PC-3 (cell line): ENCODE data around the gene CHRM5. TPM values are rescaled to one million over a fixed set of nuclear protein-coding genes. Genes with fewer than 3 reads are reported as not detected.

Source experiments
- ATAC-seq: fragments of 200-7000 bp; cut with Tn5 transposase; 2 replicates; pipeline ENCODE4 v1.9.1; 2020; ENCODE audit warnings: mild to moderate bottlenecking, moderate library complexity
- BruUV-seq: library from RNA; stranded (reverse); fragments of 400-500 nt; replicated peaks from 2 replicates; lab custom pipeline; 2021; lab: Mats Ljungman, UMichigan
- CTCF ChIA-PET: fragments of 300-600 bp; sonication (Branson Sonifier 250); formaldehyde crosslinking; loops from one replicate; lab custom pipeline; 2022; ENCODE audit warnings: antibody characterized with exemption; lab: Charles Lee
- POLR2A ChIA-PET: fragments of 300-600 bp; sonication (Branson Sonifier 250); formaldehyde crosslinking; loops from one replicate; lab custom pipeline; 2022; ENCODE audit warnings: antibody characterized with exemption; ENCODE audit not compliant: unreplicated experiment; lab: Charles Lee
- DNase-seq: peaks from one replicate; pipeline ENCODE4 v3.0.0-alpha.2; 2015
- H2AFZ ChIP-seq: fragments of 300-600 bp; sonication (generic); 2 replicates; pipeline ENCODE4 v1.6.0; 2016; ENCODE audit warnings: antibody characterized with exemption, low read length
- H3F3A ChIP-seq: fragments of 300-600 bp; sonication (generic); one replicate; pipeline ENCODE4 v1.6.0; 2017; ENCODE audit warnings: antibody characterized with exemption, low read length, control low read depth, mild to moderate bottlenecking; ENCODE audit not compliant: unreplicated experiment
- H3K27ac ChIP-seq: fragments of 300-600 bp; sonication (generic); 2 replicates; pipeline ENCODE4 v1.5.1; 2016; ENCODE audit warnings: mild to moderate bottlenecking, low read length
- H3K27me3 ChIP-seq: fragments of 300-600 bp; sonication (generic); 2 replicates; pipeline ENCODE4 v1.6.1; 2016; ENCODE audit warnings: low read length, mixed read lengths
- H3K36me3 ChIP-seq: fragments of 300-600 bp; sonication (generic); 2 replicates; pipeline ENCODE4 v1.6.1; 2016; ENCODE audit warnings: low read depth, mixed run types, low read length, mixed read lengths
- H3K4me1 ChIP-seq: fragments of 300-600 bp; sonication (generic); 2 replicates; pipeline ENCODE4 v1.5.1; 2016; ENCODE audit warnings: low read length; ENCODE audit not compliant: insufficient read depth
- H3K4me2 ChIP-seq: fragments of 300-600 bp; sonication (generic); 2 replicates; pipeline ENCODE4 v1.6.0; 2016; ENCODE audit warnings: low read length
- H3K4me3 ChIP-seq: fragments of 300-600 bp; sonication (generic); 2 replicates; pipeline ENCODE4 v1.5.1; 2016; ENCODE audit warnings: mild to moderate bottlenecking, low read length, mixed read lengths
- H3K79me2 ChIP-seq: fragments of 300-600 bp; sonication (generic); 2 replicates; pipeline ENCODE4 v1.6.1; 2017; ENCODE audit warnings: low read length, mixed read lengths
- H3K9ac ChIP-seq: fragments of 300-600 bp; sonication (generic); 2 replicates; pipeline ENCODE4 v1.6.0; 2016; ENCODE audit warnings: mild to moderate bottlenecking, low read length
- H3K9me2 ChIP-seq: fragments of 300-600 bp; sonication (generic); replicated peaks from 2 replicates; pipeline ENCODE4 v1.6.1; 2016; ENCODE audit warnings: mixed run types, low read length, mixed read lengths
- H3K9me3 ChIP-seq: fragments of 300-600 bp; sonication (generic); 2 replicates; pipeline ENCODE4 v1.6.1; 2016; ENCODE audit warnings: low read length, mixed read lengths
- H4K20me1 ChIP-seq: fragments of 300-600 bp; sonication (generic); 2 replicates; pipeline ENCODE4 v1.6.1; 2016; ENCODE audit warnings: low read length, mixed read lengths
- EZH2 ChIP-seq: fragments of 300-600 bp; sonication (generic); IDR thresholded peaks from one replicate; pipeline ENCODE4 v1.6.1; 2017; ENCODE audit warnings: antibody characterized with exemption, mild to moderate bottlenecking, low read length; ENCODE audit not compliant: unreplicated experiment
- EZH2phosphoT487 ChIP-seq: fragments of 300-600 bp; sonication (generic); IDR thresholded peaks from 2 replicates; pipeline ENCODE4 v1.6.1; 2018; ENCODE audit warnings: mild to moderate bottlenecking, antibody characterized with exemption, low read length, borderline replicate concordance
- intact Hi-C: fragments of 100-400 bp; cut with micrococcal nuclease; formaldehyde crosslinking; loops from 2 replicates; pipeline ENCODE4 v1.9.0; 2023
- total RNA-seq: library from RNA; depleted of rRNA; stranded (reverse); fragments of >200 nt; gene quantifications from 2 replicates; pipeline ENCODE4 v1.2.3, GENCODE V29; 2014
- TF ChIP-seq, protein P1 (sequence below): fragments of 300-600 bp; sonication (generic); conservative IDR thresholded peaks from 2 replicates; pipeline ENCODE4 v1.5.1; 2017; ENCODE audit warnings: antibody characterized with exemption, low read depth, mild to moderate bottlenecking, low read length

Gene CHRM5
- total RNA-seq, 1 experiment from 2014 or later = 0.04 TPM

DNA sequence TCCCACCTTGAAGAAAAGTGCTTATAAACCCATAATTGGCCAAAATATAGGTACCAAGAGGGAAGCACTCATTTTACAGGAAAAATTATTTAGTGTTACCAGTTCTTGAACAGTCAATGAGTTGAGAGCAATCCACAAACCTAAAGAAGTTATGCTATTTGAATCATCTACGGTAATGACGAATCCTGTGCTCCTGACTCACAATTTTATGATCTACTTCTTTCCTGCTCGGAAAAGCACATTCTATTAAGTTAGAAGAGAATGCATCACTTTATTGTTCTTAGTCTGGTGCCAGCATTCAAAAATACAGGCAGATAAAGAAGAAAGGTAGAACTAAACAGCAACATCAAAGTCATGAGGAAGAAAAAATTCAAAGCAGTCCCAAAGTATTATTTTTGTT lies 33.2 kb downstream of the CHRM5 start:
- Histone ChIP-seq H4K20me1 (no peaks in the 10 kb centered on the region), H3K4me2 (no peak overlapping the region), H3K9me3 (no peaks in the 10 kb centered on the region), H3K27me3 (no peaks in the 10 kb centered on the region), H3K36me3 (no peaks in the 10 kb centered on the region), H2AFZ (no peak overlapping the region), H3K9me2 (no peaks in the 10 kb centered on the region), H3K4me3 (no peak overlapping the region), H3K9ac (no peak overlapping the region), H3K4me1 (no peaks in the 10 kb centered on the region), H3K27ac (no peak overlapping the region), H3F3A (no peaks in the 10 kb centered on the region), H3K79me2 (no peaks in the 10 kb centered on the region)
- TF ChIP-seq EZH2 (no peak), EZH2phosphoT487 (no peak)
- TF ChIP-seq, protein P1, sequence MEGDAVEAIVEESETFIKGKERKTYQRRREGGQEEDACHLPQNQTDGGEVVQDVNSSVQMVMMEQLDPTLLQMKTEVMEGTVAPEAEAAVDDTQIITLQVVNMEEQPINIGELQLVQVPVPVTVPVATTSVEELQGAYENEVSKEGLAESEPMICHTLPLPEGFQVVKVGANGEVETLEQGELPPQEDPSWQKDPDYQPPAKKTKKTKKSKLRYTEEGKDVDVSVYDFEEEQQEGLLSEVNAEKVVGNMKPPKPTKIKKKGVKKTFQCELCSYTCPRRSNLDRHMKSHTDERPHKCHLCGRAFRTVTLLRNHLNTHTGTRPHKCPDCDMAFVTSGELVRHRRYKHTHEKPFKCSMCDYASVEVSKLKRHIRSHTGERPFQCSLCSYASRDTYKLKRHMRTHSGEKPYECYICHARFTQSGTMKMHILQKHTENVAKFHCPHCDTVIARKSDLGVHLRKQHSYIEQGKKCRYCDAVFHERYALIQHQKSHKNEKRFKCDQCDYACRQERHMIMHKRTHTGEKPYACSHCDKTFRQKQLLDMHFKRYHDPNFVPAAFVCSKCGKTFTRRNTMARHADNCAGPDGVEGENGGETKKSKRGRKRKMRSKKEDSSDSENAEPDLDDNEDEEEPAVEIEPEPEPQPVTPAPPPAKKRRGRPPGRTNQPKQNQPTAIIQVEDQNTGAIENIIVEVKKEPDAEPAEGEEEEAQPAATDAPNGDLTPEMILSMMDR = no peak
- no TSS peak for BruUV-seq
- CTCF ChIA-PET = no interaction called here
- POLR2A ChIA-PET = no interaction called here
- intact Hi-C loops = no loop called here
- DNase-seq = peak; percentile 34
- ATAC-seq = peak; percentile 92

DNA sequence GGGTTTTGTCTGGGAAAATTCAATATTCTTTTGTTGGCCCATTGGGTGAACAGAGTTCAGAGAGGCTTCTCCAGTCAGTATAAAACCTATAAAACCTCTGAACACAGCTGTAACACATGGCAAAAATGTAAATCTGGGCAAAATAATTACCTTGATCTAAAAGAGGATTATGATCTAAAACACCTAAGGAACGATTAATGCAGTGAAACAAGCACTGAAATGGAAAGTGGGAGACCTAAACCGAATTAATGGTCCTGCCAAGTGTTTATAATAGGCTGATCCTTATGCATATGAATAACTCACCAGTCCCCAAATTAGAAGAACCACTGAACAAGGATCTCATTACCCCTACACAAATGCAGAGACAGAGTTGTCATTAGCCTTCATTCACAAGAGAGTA lies 38.1 kb downstream of the CHRM5 start:
- no TSS peak for BruUV-seq
- Histone ChIP-seq H3K9ac (no peak overlapping the region), H3K36me3 (no peaks in the 10 kb centered on the region), H3K79me2 (no peaks in the 10 kb centered on the region), H3K27me3 (no peaks in the 10 kb centered on the region), H4K20me1 (no peaks in the 10 kb centered on the region), H3K9me3 (no peaks in the 10 kb centered on the region), H2AFZ (no peak overlapping the region), H3K27ac (no peak overlapping the region), H3K4me2 (no peak overlapping the region), H3K4me1 (no peaks in the 10 kb centered on the region), H3K4me3 (no peak overlapping the region), H3F3A (no peaks in the 10 kb centered on the region), H3K9me2 (no peaks in the 10 kb centered on the region)
- DNase-seq (no peak), ATAC-seq (no peak)
- ChIA-PET POLR2A (no interaction called here), CTCF (no interaction called here)
- TF ChIP-seq EZH2 = no peak
- no peak for TF ChIP-seq EZH2phosphoT487
- TF ChIP-seq, protein P1 = no peak
- intact Hi-C loops = no loop called here

DNA sequence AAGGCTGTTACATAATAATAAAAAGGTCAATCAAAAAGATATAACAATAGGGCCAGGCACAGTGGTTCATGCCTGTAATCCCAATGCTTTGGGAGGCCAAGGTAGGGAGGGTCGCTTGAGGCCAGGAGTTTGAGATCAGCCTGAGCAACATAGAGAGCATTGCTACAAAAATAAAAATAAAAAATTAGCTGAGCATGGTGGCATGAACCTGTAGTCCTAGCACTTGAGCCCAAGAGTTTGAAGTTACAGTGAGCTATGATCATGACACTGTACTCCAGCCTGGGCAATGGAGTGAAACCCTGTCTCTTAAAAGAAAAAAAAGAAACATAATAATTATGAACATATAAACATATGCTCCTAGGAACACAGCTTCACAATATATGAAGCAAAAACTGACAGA lies 41.4 kb downstream of the CHRM5 start:
- CTCF ChIA-PET = no interaction called here
- TF ChIP-seq, protein P1 = no peak
- TF ChIP-seq EZH2 = no peak
- Histone ChIP-seq H4K20me1 (no peaks in the 10 kb centered on the region), H3K9ac (no peak overlapping the region), H3K9me3 (no peaks in the 10 kb centered on the region), H3K36me3 (no peaks in the 10 kb centered on the region), H3K79me2 (no peaks in the 10 kb centered on the region), H3K4me3 (no peak overlapping the region), H3K4me2 (no peak overlapping the region), H3K27ac (no peak overlapping the region), H3F3A (no peaks in the 10 kb centered on the region), H3K9me2 (no peaks in the 10 kb centered on the region), H3K4me1 (no peaks in the 10 kb centered on the region), H2AFZ (no peak overlapping the region), H3K27me3 (no peaks in the 10 kb centered on the region)
- intact Hi-C loops = no loop called here
- no TSS peak for BruUV-seq
- POLR2A ChIA-PET = no interaction called here
- ATAC-seq (no peak), DNase-seq (no peak)
